CD4-positive, alpha-beta T cell treated with Interleukin-12 subunit alpha and Interleukin-12 subunit beta, for 1 hour (primary cell): ENCODE measurements around the gene MAPKAPK2.
"Not testable (repeated sequence)": the region's sequence is repeated elsewhere in the genome, so short reads cannot be mapped to it uniquely, and the experiment has no call there.

Source experiments
- DNase-seq: peaks from one replicate; pipeline ENCODE4 v3.0.0-alpha.2; 2020

MAPKAPK2 gene

GRCh38 chr1:206684478-206685333 lies at the start of gene MAPKAPK2:
TSS of gene MAPKAPK2 (plus strand) at chr1:206684905. CDS start at chr1:206685230, 325 bp downstream.
- DNase-seq: peak; percentile 78

- DNase-seq: peak; percentile 90
These were observed 49.4 kb upstream of the MAPKAPK2 start, which contains the start of gene DYRK3 for GRCh38 chr1:206635080-206635977. TSS of gene DYRK3 (plus strand) at chr1:206635536. CDS start at chr1:206635704, 168 bp downstream.

- DNase-seq: no peak
These were observed 48.7 kb upstream of the MAPKAPK2 start for GRCh38 chr1:206635978-206636345.

GRCh38 chr1:206636671-206637070 lies 48.0 kb upstream of the MAPKAPK2 start:
- DNase-seq: no peak

- DNase-seq: no peak
These were observed 47.1 kb upstream of the MAPKAPK2 start for GRCh38 chr1:206637605-206638004.

- DNase-seq: not testable (repeated sequence)
These were observed 42.6 kb upstream of the MAPKAPK2 start for GRCh38 chr1:206642074-206642473.

- DNase-seq: no peak
These were observed 41.5 kb upstream of the MAPKAPK2 start for GRCh38 chr1:206643118-206643698.

- no peak for DNase-seq
These were observed 38.2 kb upstream of the MAPKAPK2 start for GRCh38 chr1:206646504-206646903.

- no peak for DNase-seq
These were observed 37.5 kb upstream of the MAPKAPK2 start for GRCh38 chr1:206647224-206647623.

GRCh38 chr1:206649261-206649921 lies 35.3 kb upstream of the MAPKAPK2 start:
- no peak for DNase-seq

GRCh38 chr1:206651014-206651413 lies 33.7 kb upstream of the MAPKAPK2 start:
- no peak for DNase-seq

- no peak for DNase-seq
These were observed 32.5 kb upstream of the MAPKAPK2 start for GRCh38 chr1:206651958-206652890.

GRCh38 chr1:206653715-206654459 lies 30.8 kb upstream of the MAPKAPK2 start:
- no peak for DNase-seq

- DNase-seq: no peak
These were observed 29.9 kb upstream of the MAPKAPK2 start for GRCh38 chr1:206654828-206655227.

GRCh38 chr1:206655471-206655882 lies 29.2 kb upstream of the MAPKAPK2 start:
- no peak for DNase-seq

GRCh38 chr1:206656936-206657335 lies 27.8 kb upstream of the MAPKAPK2 start:
- no peak for DNase-seq

GRCh38 chr1:206657751-206658150 lies 27.0 kb upstream of the MAPKAPK2 start:
- DNase-seq: no peak

GRCh38 chr1:206658264-206658980 lies 26.3 kb upstream of the MAPKAPK2 start:
- peak; percentile 60 for DNase-seq

GRCh38 chr1:206658981-206659273 lies 25.8 kb upstream of the MAPKAPK2 start:
- DNase-seq: no peak

GRCh38 chr1:206660136-206660535 lies 24.6 kb upstream of the MAPKAPK2 start:
- DNase-seq: no peak
